GM23248 (cell line): ENCODE data around the gene THAP4.
"Not testable (repeated sequence)": the region's sequence is repeated elsewhere in the genome, so short reads cannot be mapped to it uniquely, and the experiment has no call there.

Source experiments
- EZH2 ChIP-seq: fragments of 200-600 bp; sonication (generic); IDR thresholded peaks from 2 replicates; pipeline ENCODE4 v1.6.1; 2018; ENCODE audit warnings: antibody characterized with exemption, mild to moderate bottlenecking; ENCODE audit not compliant: insufficient read depth, poor library complexity, severe bottlenecking
- EZH2phosphoT487 ChIP-seq: fragments of 200-600 bp; sonication (generic); IDR thresholded peaks from 2 replicates; pipeline ENCODE4 v1.6.1; 2018; ENCODE audit warnings: antibody characterized with exemption, moderate library complexity, mild to moderate bottlenecking, low read depth; ENCODE audit not compliant: insufficient read depth

DNA sequence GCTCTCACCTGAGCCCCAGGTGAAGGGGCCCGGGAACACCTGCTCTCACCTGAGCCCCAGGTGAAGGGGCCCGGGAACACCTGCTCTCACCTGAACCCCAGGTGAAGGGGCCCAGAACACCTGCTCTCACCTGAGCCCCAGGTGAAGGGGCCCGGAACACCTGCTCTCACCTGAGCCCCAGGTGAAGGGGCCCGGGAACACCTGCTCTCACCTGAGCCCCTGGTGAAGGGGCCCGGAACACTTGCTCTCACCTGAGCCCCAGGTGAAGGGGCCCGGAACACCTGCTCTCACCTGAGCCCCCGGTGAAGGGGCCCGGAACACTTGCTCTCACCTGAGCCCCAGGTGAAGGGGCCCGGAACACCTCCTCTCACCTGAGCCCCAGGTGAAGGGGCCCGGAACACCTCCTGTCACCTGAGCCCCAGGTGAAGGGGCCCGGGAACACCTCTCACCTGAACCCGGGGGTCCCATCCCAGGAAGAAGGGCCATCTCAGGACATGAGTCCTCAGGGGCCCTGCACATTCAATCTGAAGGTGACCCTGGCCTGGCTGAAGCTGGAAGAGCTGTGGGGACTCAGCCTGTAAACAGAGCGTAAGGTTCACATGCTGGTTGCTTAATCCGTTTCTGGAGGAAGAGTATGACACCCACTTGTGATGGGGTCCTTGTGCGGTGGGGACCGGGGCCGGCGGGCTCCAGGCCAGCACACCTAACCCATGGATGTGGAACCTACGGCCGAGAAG is 63.9 kb downstream of the THAP4 start:
- TF ChIP-seq EZH2phosphoT487, EZH2: not testable (repeated sequence)
